ENCODE results near the gene KRT73. TPM values are rescaled to one million over a fixed set of nuclear protein-coding genes. Genes with fewer than 3 reads are reported as not detected.

KRT73 gene
- total and polyA plus RNA-seq, 9 of the 15 experiments (the other 6 are each of a cell fraction or from before 2014, with no cell fraction given), result 0.09 to 0.18 (median 0.13) TPM; not detected in 5

DNA sequence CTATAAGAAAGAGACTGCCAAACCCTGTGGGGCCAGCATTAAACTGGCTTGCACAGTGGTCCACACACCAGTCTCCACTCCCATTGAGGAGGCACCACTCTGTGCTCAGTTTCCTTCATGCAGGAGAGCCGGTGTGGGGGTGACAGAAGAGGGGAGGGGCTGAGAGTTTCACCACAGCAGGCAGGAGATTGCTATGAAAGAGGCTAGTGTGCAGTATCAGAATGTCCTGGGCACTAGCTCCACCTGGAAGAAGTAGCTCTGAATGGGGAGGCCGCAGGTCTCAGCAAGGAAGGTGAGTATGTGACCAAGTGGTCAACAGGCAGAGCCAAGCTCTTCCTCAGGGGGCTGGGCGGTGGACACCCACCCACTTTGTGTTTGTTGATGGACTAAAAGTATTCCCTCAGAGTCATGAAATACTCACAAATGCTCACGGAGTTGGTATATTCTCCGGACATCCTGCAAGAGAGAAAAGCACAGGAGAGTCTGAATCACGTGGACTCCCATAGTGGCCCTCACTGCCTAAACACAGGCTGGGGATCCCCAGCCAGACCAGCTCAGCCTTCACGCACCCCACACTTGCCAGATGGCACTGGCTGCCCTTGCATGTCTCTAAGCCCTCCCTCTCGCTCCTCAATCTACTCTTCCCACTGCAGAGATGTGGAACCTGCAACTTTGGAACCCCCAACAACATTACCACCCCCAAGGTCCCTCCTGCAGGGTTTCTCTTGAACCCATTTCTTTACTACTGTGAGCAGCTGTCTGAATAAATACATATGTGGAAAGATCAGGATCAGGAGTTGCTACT lies 9.3 kb downstream of the KRT73 start:
- ChIA-PET CTCF (ENCODE audit: low intra/inter-chr PET ratio) (interaction anchor here (0.6 kb wide), 1 partner anchor 275 kb away, joined by 3 read pairs; no protein-coding TSS in a partner anchor), POLR2A (interaction anchor here (0.9 to 1.4 kb wide), 4 partner anchors 9 to 25 kb away, joined by 3 to 5 read pairs (median 4); no protein-coding TSS in a partner anchor)
- 0 out of 2 replicates have a peak, but pooled peaks cover 2% of the 10 kb centered on the region for H4K20me1 ChIP-seq (replicated peaks; ENCODE audit: control insufficient read depth, insufficient read depth, low read length)
- TF ChIP-seq BACH1 (tag; IDR thresholded peaks at IDR 0.05), result no peak
- TF ChIP-seq CBX5 (IDR thresholded peaks at IDR 0.05; ENCODE audit: borderline replicate concordance, low read depth), result no peak
- no peak for TF ChIP-seq MTA1 (IDR thresholded peaks at IDR 0.05; ENCODE audit: borderline replicate concordance)
- TF ChIP-seq HNRNPUL1 (IDR thresholded peaks at IDR 0.05; ENCODE audit: low read length), result no peak
- no peak for TF ChIP-seq FOXJ2 (tag; IDR thresholded peaks at IDR 0.05)
- no peak for TF ChIP-seq ZNF3 (CRISPR knock-in tag; IDR thresholded peaks at IDR 0.05)
- peaks cover 6 to 7% of the 10 kb centered on the region in 2 experiments; a peak in 4 of 5 replicates for H3K4me1 ChIP-seq (replicated peaks in 1 of 2; ENCODE audit: control insufficient read depth in 2 of 2, insufficient read depth in 2 of 2, low read length in 2 of 2)
- in situ Hi-C loops (cut with MboI), result no loop called here
- ATAC-seq (no peak), DNase-seq (ENCODE audit: extremely low read depth in 1 of 4, low spot score in 3 of 4) (no peak), FAIRE-seq (no peak)
- peaks cover 0 to 15% of the 10 kb centered on the region in 2 experiments; a peak in 2 of 5 replicates for H3K27me3 ChIP-seq (ENCODE audit: control insufficient read depth in 2 of 2, insufficient read depth in 2 of 2, low read length in 2 of 2)
- no peaks in the 10 kb centered on the region for H3K36me3 ChIP-seq (ENCODE audit: control insufficient read depth, insufficient read depth, low read length)
- no peaks in the 10 kb centered on the region for H3K9me3 ChIP-seq (replicated peaks; ENCODE audit: control insufficient read depth, insufficient read depth, low read depth, low read length)
- no TSS peak for BruUV-seq (replicated peaks)
- no peak overlapping the region for H3K4me3 ChIP-seq
- H3K9ac ChIP-seq (ENCODE audit: insufficient read depth in 1 of 2, low read depth in 2 of 2, low read length in 2 of 2), result 0 out of 4 replicates have a peak overlapping the region, but pooled peaks of 1 of the 2 experiments have one; percentile 8
- intact Hi-C loops (cut with micrococcal nuclease), result no loop called here
- H3K27ac ChIP-seq (ENCODE audit: extremely low read depth, low read depth, low read length), result no peak overlapping the region
- 7% methylated on average over 8 of the region's 8 CpGs for WGBS (ENCODE audit: insufficient coverage, low coverage, missing lambda C conversion rate)
- H2AFZ ChIP-seq (ENCODE audit: low read depth, low read length), result no peak overlapping the region
- H3K9me1 ChIP-seq (ENCODE audit: control insufficient read depth, insufficient read depth, low read length), result no peaks in the 10 kb centered on the region
- H3K4me2 ChIP-seq (ENCODE audit: insufficient read depth, low read length), result no peak overlapping the region
- no peaks in the 10 kb centered on the region for H3K79me2 ChIP-seq (ENCODE audit: control insufficient read depth, insufficient read depth, low read length)
